Measurements from ENCODE around the gene SLC22A2.

The SLC22A2 gene

DNA sequence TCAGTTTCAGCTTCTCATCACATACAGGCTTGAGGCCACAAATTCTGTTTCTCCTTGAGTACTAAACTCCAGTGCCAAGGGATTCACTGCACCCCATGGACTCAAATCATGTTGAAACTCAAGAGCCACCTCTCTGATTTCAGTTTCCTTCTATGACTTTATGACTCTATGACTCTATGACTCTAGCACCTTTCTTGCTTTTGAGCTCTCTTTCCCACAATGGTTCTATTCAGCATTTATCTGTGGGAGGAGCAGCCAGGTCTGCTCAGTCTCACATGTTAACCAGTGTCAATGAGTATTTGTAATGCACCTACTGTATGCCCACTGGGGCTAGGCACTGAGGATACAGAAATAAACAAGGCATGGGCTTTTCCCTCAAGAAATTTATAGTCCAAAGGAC, 14.6 kb upstream of the SLC22A2 start:
- no peak for DNase-seq

DNA sequence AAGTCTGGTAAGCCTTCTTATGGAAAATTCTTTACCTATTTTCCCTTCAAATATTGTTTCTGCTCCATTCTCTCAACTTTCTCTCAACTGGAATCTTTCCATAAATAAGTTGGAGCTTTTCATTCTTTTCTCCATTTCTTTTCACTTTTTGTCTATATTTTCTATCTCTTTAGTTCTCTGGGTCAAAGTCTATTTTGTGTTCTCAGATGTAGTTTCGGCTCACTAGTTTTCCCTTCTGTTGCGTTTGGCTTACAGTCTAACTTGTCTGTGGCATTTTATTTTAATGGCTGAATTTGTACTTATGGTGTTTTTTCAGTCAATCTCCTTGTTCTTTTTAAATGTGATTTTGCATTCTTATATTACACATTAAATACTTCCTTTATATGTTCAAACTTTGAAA, 14.1 kb upstream of the SLC22A2 start:
- no peak for DNase-seq

DNA sequence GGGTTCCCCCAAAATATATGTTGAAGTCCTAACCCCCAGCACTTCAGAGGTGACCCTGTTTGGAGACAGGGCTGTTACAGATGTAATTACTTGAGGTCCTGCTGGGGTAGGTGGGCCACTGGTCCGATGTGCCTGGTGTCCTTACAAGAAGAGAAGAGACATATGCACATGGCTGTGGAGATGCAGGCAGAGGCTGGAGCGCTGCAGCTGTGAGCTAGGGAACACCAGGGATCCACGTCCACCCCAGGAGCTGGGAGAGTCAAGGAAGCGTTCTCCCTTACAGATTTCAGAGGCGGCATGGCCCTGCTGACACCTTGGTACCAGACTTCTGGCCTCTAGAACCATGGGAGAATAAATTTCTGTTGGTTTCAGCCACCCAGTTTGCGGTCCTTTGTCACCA, 11.7 kb upstream of the SLC22A2 start:
- no peak for DNase-seq

- DNase-seq, result no peak
These were observed 11.2 kb upstream of the SLC22A2 start for GRCh38 chr6:160269771-160270170.

GRCh38 chr6:160269023-160269521, 10.5 kb upstream of the SLC22A2 start:
- DNase-seq, result no peak

DNA sequence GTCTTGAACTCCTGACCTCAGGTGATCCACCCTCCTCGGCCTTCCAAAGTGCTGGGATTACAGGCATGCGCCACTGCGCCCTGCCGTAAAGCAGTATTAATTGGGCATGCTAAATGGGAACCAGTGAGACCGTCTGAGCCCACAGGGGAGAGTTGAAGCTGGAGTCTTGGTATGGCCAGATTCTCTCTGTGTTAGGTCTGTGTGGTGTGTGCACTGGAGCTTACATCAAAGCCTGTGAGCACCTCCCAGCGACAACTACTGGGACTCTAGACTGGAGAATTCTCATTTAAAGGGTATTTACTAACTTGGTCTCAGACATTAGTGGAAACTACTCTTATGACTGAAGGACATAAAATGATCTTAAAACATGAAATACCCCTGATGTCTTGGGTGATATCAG, 8.5 kb upstream of the SLC22A2 start:
- DNase-seq, result no peak

GRCh38 chr6:160265869-160266476, 7.4 kb upstream of the SLC22A2 start:
- no peak for DNase-seq

GRCh38 chr6:160264061-160264612, 5.5 kb upstream of the SLC22A2 start:
- DNase-seq, result no peak

DNA sequence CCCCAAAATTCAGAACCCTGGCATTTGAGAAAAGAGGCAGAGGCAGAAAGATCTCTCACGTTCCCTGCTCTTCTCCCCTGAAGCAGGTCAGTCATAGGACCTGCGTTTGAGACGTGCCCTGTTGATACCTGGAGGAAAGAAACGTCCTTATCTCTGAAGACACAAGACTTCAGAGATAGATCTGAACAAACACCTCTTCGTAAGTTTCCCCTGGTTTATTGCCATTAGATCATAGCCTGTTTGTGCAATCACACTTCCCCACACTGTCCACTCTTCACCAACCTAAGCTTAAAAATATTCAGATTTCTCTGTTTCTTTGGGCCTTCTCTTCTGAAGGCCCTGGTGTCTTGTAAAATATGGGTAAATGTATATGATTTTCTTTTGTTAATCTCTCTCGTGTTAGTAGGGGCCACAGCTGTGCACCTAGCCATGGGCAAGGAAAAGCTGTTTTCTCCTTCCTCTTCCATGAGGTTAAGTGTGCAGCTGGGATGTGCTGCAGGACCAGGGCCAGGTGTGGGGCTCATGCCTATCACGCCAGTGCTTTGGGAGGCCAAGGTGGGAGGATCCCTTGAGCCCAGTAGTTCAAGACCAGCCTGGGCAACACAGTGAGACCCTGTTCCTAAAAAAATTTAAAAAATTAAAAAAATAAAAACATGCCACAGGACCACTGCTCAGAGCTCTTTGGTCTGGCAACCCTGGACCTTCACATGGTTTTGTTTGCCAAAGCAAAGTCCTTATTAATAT, 4.7 kb upstream of the SLC22A2 start:
- no peak for DNase-seq

DNA sequence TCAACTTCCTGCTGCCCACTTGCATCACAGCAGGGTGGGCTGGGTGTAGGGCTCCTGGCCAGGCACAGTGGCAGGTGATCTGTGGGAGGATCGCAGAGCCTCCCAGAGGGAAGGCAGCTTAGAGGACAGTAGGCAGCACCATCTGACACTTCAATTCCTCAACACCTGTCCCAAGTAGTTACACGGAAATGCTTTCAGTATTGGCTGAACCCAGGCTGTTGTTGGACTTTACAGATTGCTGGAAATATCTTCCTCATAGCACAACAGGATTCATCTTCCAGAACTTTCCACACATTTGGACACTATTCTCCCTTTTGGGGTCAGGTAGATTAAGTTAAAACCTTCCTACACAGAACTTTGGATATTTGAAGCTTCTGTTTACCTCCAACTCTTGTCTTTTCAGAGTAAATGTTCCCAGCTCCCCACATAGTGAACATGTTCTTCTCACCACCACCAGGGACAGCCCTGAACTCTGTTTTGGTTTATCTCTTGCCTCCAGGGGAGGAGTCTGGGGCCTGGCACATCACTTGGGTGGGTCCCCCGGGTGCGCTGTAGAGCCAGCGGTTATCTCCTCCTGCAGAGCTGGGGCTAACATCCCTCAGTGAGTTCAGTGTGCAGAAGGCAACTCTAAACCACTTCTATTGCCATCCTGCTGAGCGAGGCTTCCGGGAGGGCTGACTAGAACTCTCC, 3.5 kb upstream of the SLC22A2 start:
- no peak for DNase-seq

DNA sequence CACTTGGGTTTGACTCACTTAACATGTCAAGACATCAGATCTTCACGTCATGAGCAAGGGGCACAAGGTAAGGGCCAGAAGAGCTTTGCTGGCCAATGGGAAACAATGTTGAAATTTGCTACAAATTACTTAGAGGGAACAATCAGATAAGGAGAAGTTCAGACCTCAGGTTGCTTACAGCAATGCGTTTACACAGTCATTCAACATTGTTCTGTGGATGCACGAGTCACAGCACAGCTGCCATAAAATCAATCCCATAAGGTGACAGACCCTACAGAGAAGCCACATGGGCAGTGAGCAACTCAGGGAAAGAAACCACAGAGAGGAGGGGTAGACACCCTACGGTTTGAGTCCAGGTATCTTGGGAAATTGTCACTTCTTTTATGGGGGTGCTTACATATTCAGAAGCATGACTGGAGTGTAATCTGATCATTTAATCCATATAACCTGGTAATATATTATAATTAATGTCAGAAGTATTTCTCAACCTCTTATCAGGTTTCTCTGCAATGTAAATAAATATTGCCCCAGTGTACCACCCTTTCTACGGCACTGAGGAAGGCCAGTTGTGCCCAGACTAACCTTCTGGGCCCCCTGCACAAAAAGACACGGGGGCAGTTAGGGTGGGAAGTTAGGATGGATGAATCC, 2.3 kb upstream of the SLC22A2 start:
- no peak for DNase-seq

- DNase-seq, result no peak
These were observed 1.7 kb upstream of the SLC22A2 start for GRCh38 chr6:160260367-160260766.

GRCh38 chr6:160259598-160259997, 977 bp upstream of the SLC22A2 start:
- no peak for DNase-seq

DNA sequence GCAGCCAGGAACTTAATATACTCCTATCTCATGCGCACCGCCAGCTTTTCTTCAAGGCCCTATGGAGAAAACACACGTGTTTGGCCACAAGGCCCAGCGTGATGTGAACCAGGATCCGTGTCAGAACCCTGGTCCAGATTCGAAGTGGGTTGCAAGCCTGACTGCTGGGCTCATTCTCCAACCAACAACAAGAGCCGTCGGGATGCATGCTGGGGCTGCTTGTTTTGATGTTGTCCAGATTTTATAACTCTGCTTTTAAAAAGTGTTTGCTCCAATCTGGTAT, 463 bp upstream of the SLC22A2 start:
- DNase-seq, result no peak

- DNase-seq, result no peak
These were observed 2.2 kb downstream of the SLC22A2 start for GRCh38 chr6:160256445-160256844.

DNA sequence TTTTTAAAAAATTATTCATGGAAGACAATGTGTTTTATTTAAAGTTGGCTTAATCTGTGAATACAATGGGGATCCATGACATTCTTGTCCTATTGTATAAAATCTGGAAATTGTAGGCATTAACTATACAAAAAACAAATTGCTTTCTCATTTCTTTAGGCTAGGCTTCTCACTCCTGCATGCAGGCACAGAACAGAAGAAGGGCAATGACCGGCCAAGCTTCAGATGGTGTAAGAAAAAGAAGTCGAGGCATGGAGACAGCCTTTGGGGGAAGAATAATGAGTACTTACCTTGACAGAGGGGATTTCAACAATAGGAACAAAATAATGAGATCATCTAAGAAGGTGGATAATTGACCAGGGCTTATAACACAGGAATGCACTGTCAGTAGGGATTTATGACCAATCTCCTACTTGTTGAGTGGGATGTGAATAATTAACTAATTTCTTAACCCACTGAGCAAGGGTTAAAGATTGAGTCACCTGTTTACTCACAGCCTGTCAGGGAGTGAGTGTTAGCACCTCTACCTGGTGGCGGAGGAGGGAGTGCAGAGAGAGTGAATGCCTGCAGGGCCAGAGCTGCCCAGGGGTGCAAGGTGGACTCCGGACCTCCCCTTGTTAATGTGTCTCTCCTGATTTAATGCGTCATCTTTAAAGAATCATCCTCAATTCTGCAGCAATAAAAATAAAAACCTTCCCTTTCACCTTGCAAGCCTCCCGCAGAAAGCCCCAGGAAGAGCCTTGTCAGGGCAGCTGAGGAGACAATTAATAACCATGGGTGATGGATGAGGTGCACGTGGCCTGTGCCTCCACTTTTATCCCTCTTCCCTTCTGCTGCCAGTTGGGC, 3.9 kb downstream of the SLC22A2 start:
- no peak for DNase-seq

- no peak for DNase-seq
These were observed 4.9 kb downstream of the SLC22A2 start for GRCh38 chr6:160253714-160254113.

GRCh38 chr6:160253292-160253691, 5.3 kb downstream of the SLC22A2 start:
- no peak for DNase-seq

GRCh38 chr6:160252073-160252813, 6.4 kb downstream of the SLC22A2 start:
- no peak for DNase-seq

DNA sequence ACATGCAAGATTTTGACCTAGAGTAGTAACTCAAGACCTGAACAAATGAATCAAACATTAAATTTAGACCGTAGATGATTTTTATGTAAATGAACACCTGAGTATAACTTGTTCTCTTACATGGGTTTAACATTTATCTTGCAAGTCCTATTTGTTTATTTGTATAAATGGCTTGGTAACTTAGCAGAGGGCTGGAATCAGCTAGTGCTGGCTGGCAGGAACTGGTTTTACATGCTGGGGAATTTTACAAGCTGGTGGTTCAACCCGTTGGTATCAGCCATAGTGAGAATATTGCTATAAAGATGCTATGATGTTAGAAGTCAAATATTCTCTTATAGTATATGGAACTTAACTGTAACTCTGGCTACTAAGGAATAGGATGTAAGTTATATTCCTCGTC, 8.9 kb downstream of the SLC22A2 start:
- DNase-seq, result no peak

DNA sequence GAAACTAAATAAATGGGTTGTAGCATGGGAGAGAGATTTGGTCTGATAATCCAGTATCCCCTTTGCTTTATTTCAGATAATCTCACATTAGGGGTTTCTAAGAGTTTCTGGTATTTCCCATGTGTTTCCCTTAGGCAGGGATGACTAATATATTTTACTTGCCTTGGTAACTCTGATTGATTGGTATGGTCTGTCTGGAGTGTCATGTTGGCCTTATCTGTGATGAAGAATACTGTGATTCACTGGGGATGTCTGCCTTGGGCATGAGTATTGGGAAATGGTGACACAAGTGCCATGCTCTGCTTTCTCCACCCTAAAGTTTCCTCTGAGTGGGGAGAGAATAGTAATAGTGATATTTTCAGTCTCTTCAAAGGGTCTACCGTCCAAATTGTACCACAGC, 10.1 kb downstream of the SLC22A2 start:
- DNase-seq, result no peak

DNA sequence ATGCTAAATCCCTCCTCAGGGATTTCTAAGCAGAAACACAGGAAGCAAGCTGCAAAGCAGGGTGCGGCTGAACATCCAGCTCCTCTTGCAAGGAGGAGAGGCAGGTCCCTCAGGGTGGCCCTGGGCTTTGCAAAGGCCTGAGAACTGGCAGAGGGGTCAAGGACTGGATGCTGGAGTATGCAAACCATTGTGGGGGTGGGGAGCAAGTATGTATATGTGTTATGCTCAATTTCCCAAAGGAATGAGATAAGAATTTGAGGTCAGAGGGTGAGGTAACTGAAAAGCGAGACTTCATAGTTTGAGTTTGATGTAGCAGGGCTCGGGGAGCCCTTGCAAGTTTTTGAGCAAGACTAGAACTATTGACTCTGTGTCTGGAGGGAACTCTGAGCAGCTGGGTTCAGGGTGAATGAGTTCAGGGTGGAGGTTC, 11.2 kb downstream of the SLC22A2 start:
- no peak for DNase-seq
